K562 (cell line): ENCODE data around the gene CABP4. TPM values are rescaled to one million over a fixed set of nuclear protein-coding genes. Genes with fewer than 3 reads are reported as not detected.

Source experiments
- CEBPG ChIP-seq, 3 experiments: fragments of 200-800 bp in 1 of 3; sonication (Bioruptor generic) in 1 of 3; sonication (generic) in 1 of 3; formaldehyde crosslinking in 1 of 3; IDR thresholded peaks in 2 of 3; conservative IDR thresholded peaks in 1 of 3; 2 replicates each; pipeline versions ENCODE4 v1.6.1 to v1.8.0; 2016 to 2022; ENCODE audit warnings: missing compliant biosample characterization in 2 of 3, missing genetic modification characterization in 2 of 3, mild to moderate bottlenecking in 1 of 3, missing genetic modification reagents in 1 of 3
- EP400 ChIP-seq: fragments of 450-650 bp; IDR thresholded peaks from 2 replicates; pipeline ENCODE4 v1.6.1; 2017; ENCODE audit warnings: antibody characterized with exemption, mild to moderate bottlenecking, moderate library complexity
- ERF ChIP-seq: fragments of 450-650 bp; formaldehyde crosslinking; IDR thresholded peaks from 2 replicates; pipeline ENCODE4 v1.4.0; 2020; ENCODE audit warnings: mild to moderate bottlenecking, mixed read lengths
- MAZ ChIP-seq, 2 experiments: fragments of 450-650 bp in 1 of 2; sonication (generic) in 1 of 2; formaldehyde crosslinking; IDR thresholded peaks in 1 of 2; conservative IDR thresholded peaks in 1 of 2; 2 replicates each; pipeline versions ENCODE4 v1.4.0 to v1.5.0; 2020; ENCODE audit warnings: mild to moderate bottlenecking in 1 of 2, missing genetic modification reagents in 1 of 2
- MYC ChIP-seq, 2 experiments: fragments of 250-450 bp in 1 of 2; sonication (Bioruptor Pico) in 1 of 2; IDR thresholded peaks; 2 replicates each; pipeline versions ENCODE4 v1.5.1 to v1.6.1; 2012 to 2021; ENCODE audit warnings: low read depth in 2 of 2, borderline replicate concordance in 1 of 2, improper control_type of control experiment in 1 of 2, low read length in 1 of 2, mild to moderate bottlenecking in 1 of 2, moderate library complexity in 1 of 2
- NEUROD1 ChIP-seq: fragments of 150-350 bp; IDR thresholded peaks from 2 replicates; pipeline ENCODE4 v1.6.1; 2014; ENCODE audit warnings: borderline replicate concordance, low read length, low read depth; ENCODE audit not compliant: partially characterized antibody
- RBFOX2 ChIP-seq: fragments of 200-400 bp; formaldehyde crosslinking; IDR thresholded peaks from 2 replicates; pipeline ENCODE4 v1.6.1; 2017; ENCODE audit warnings: low read depth, mild to moderate bottlenecking, low read length, moderate library complexity
- RCOR1 ChIP-seq, 2 experiments: IDR thresholded peaks; 2 replicates each; pipeline ENCODE4 v1.6.1; 2012; ENCODE audit warnings: low read depth in 2 of 2, low read length in 2 of 2, borderline replicate concordance in 1 of 2, improper control_type of control experiment in 1 of 2
- ZBTB7A ChIP-seq: IDR thresholded peaks from 2 replicates; pipeline ENCODE4 v1.6.1; 2011; ENCODE audit warnings: low read depth, mild to moderate bottlenecking, low read length, moderate library complexity, borderline replicate concordance; ENCODE audit not compliant: control insufficient read depth
- ZNF282 ChIP-seq: sonication (generic); formaldehyde crosslinking; IDR thresholded peaks from 2 replicates; pipeline ENCODE4 v1.8.1; 2023; ENCODE audit warnings: missing genetic modification reagents
- ZNF609 ChIP-seq: sonication (generic); formaldehyde crosslinking; IDR thresholded peaks from 2 replicates; pipeline ENCODE4 v1.8.1; 2023; ENCODE audit warnings: missing genetic modification reagents, mild to moderate bottlenecking, borderline replicate concordance
- polyA plus RNA-seq, 8 experiments: library from polyadenylated mRNA; depleted of rRNA in 4 of 8; stranded (reverse) in 5 of 8; unstranded in 3 of 8; fragments of >200 nt; fragmentation: Nextera tagmentation in 2 of 8; fragmentation: Illumina TruSeq in 1 of 8; extraction: Ambion mirVana in 2 of 8; extraction: Trizol in 1 of 8; gene quantifications; 2 replicates each; pipeline versions ENCODE4 v1.2.1 to v1.2.3, GENCODE V29; 2011 to 2014; ENCODE audit warnings: inconsistent platforms in 1 of 8, missing spikeins in 1 of 8
- total RNA-seq, 7 experiments: library from RNA; depleted of rRNA in 6 of 7; stranded (reverse); fragments of >200 nt in 6 of 7; fragmentation: Illumina TruSeq in 2 of 7; extraction: Trizol in 2 of 7; gene quantifications; 2 replicates each; pipeline versions ENCODE4 v1.2.1 to v1.2.3, GENCODE V29; 2011 to 2021; ENCODE audit warnings: low replicate concordance in 1 of 7
- TF ChIP-seq, protein P1 (sequence below), 3 experiments: fragments of 200-800 bp in 1 of 3; fragments of 250-450 bp in 1 of 3; fragments of 450-650 bp in 1 of 3; sonication (Bioruptor Pico) in 1 of 3; sonication (Bioruptor generic) in 1 of 3; formaldehyde crosslinking in 1 of 3; IDR thresholded peaks; 2 replicates each; pipeline versions ENCODE4 v1.6.1 to v1.8.0; 2016 to 2022; ENCODE audit warnings: mild to moderate bottlenecking in 2 of 3, missing genetic modification characterization in 2 of 3, missing compliant biosample characterization in 1 of 3, moderate library complexity in 1 of 3
- TF ChIP-seq, protein P2 (sequence below): fragments of 450-650 bp; IDR thresholded peaks from 2 replicates; pipeline ENCODE4 v1.6.1; 2016

Gene CABP4
- total and polyA plus RNA-seq, 9 of the 15 experiments (the other 6 are each of a cell fraction or from before 2014, with no cell fraction given) = 0.11 TPM; not detected in 8

DNA sequence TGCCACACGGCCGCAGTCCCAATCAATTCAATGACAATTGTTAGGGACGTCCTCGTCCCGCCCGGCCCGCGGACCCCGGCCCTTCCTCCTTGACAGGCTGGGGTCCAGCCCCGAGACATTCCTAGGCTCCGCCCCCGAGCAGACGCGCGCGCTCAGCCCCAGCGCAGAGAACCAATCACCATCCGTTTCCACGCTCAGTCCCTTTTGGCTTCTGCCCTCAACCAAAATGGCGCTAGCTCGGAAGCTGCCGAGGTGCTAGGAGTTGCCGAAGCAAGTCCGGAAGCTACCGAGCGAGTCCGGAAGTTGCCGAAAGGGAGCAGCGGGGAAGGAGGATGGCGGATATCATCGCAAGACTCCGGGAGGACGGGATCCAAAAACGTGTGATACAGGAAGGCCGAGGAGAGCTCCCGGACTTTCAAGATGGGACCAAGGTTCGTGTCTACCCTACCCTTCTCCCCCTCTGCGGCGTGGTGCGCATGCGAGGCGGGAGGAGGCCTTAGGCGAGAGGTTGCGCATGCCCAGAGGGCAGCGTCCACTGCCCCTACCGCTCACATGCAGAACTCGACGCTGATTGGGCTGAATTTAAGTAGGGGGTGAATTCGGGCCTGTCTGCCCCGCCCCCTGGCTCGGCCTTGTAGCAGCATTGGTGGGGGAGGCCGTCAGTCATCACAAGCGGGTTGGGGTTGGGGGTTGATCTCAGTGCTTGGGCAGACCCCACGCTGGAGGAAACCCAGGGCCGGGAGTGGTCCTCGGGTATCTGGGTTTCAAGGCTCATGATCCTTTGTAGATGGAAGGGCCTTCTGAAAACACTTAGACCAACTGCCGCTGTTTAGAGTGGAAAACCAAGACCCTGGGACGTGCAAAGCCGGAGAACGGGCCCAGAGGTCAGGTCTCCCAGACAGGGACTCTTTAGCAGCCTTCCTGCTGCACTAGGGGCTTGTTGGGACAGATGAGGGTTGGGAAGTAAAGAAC lies 28.0 kb downstream of the CABP4 start, which contains the start of gene AIP (continued):
- peak; percentile 21; the same call in 1 of the 2 replicates for TF ChIP-seq MYC (IDR thresholded peaks at IDR 0.05; ENCODE audit: low read depth, low read length)
- TF ChIP-seq MYC (CRISPR knock-in tag; IDR thresholded peaks at IDR 0.05; ENCODE audit: borderline replicate concordance, low read depth) = no peak
- TF ChIP-seq ZNF282 (CRISPR knock-in tag) = peak; percentile 95; the same call in 1 of the 2 replicates
- peak in 1 of 2 experiments; percentile 26; a peak in 1 of 4 replicates for TF ChIP-seq RCOR1 (IDR thresholded peaks at IDR 0.05; ENCODE audit: borderline replicate concordance in 1 of 2, low read depth in 2 of 2, low read length in 2 of 2)
- TF ChIP-seq, protein P1, sequence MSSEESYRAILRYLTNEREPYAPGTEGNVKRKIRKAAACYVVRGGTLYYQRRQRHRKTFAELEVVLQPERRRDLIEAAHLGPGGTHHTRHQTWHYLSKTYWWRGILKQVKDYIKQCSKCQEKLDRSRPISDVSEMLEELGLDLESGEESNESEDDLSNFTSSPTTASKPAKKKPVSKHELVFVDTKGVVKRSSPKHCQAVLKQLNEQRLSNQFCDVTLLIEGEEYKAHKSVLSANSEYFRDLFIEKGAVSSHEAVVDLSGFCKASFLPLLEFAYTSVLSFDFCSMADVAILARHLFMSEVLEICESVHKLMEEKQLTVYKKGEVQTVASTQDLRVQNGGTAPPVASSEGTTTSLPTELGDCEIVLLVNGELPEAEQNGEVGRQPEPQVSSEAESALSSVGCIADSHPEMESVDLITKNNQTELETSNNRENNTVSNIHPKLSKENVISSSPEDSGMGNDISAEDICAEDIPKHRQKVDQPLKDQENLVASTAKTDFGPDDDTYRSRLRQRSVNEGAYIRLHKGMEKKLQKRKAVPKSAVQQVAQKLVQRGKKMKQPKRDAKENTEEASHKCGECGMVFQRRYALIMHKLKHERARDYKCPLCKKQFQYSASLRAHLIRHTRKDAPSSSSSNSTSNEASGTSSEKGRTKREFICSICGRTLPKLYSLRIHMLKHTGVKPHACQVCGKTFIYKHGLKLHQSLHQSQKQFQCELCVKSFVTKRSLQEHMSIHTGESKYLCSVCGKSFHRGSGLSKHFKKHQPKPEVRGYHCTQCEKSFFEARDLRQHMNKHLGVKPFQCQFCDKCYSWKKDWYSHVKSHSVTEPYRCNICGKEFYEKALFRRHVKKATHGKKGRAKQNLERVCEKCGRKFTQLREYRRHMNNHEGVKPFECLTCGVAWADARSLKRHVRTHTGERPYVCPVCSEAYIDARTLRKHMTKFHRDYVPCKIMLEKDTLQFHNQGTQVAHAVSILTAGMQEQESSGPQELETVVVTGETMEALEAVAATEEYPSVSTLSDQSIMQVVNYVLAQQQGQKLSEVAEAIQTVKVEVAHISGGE (CRISPR knock-in tag; IDR thresholded peaks at IDR 0.05) = peak in 1 of 3 experiments; percentile 64; a peak in 1 of 6 replicates
- TF ChIP-seq ZNF609 (CRISPR knock-in tag) = peak; percentile 97
- TF ChIP-seq, protein P2, sequence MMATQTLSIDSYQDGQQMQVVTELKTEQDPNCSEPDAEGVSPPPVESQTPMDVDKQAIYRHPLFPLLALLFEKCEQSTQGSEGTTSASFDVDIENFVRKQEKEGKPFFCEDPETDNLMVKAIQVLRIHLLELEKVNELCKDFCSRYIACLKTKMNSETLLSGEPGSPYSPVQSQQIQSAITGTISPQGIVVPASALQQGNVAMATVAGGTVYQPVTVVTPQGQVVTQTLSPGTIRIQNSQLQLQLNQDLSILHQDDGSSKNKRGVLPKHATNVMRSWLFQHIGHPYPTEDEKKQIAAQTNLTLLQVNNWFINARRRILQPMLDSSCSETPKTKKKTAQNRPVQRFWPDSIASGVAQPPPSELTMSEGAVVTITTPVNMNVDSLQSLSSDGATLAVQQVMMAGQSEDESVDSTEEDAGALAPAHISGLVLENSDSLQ = peak; percentile 99
- peak; percentile 78 for TF ChIP-seq CEBPG (CRISPR knock-in tag; IDR thresholded peaks at IDR 0.05)
- TF ChIP-seq CEBPG (tag; conservative IDR thresholded peaks at IDR 0.05 in 1 of 2, IDR thresholded peaks at IDR 0.05 in 1 of 2) = no peak
- peak; percentile 84 for TF ChIP-seq RBFOX2
- peak; percentile 16 for TF ChIP-seq NEUROD1
- peak; percentile 69 for TF ChIP-seq EP400
- peak; percentile 81 to 84; a peak in 3 of 4 replicates for TF ChIP-seq MAZ (CRISPR knock-in tag; conservative IDR thresholded peaks at IDR 0.05 in 1 of 2, IDR thresholded peaks at IDR 0.05 in 1 of 2)
- TF ChIP-seq ZBTB7A = peak; percentile 77
- no peak for TF ChIP-seq ERF (CRISPR knock-in tag)
